HG03095 (cell line): ENCODE results near the gene RHOG.
"Not testable (repeated sequence)": the region's sequence is repeated elsewhere in the genome, so short reads cannot be mapped to it uniquely, and the experiment has no call there.

Source experiments
- ATAC-seq: cut with Tn5 transposase; IDR thresholded peaks from one replicate; pipeline ENCODE4 v1.9.1; 2021; ENCODE audit warnings: moderate library complexity; ENCODE audit not compliant: unreplicated experiment

RHOG gene

GRCh38 chr11:3810951-3811350 is 29.8 kb downstream of the RHOG start:
- no peak for ATAC-seq

DNA sequence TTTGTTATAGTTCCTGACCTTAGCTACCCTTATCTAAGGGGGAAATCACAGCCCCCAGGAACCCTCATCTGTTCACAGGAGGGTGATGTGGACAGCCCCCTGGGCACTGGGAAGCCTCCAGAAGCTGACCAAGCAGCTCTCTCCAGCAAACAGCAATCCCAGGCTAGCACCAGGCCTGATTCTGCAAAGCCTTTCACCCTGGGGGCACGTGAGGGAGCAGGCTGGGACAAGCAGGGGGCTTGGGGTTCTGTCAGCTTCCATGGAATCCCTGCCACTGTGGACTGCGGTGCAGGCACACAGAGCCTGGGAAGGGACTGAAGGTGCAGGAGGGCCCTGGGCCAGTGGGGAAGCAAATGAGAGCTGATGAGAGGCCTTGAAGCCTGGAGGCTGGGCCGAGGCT is 30.3 kb downstream of the RHOG start:
- no peak for ATAC-seq

- no peak for ATAC-seq
Observed at GRCh38 chr11:3809624-3809928, 31.2 kb downstream of the RHOG start.

DNA sequence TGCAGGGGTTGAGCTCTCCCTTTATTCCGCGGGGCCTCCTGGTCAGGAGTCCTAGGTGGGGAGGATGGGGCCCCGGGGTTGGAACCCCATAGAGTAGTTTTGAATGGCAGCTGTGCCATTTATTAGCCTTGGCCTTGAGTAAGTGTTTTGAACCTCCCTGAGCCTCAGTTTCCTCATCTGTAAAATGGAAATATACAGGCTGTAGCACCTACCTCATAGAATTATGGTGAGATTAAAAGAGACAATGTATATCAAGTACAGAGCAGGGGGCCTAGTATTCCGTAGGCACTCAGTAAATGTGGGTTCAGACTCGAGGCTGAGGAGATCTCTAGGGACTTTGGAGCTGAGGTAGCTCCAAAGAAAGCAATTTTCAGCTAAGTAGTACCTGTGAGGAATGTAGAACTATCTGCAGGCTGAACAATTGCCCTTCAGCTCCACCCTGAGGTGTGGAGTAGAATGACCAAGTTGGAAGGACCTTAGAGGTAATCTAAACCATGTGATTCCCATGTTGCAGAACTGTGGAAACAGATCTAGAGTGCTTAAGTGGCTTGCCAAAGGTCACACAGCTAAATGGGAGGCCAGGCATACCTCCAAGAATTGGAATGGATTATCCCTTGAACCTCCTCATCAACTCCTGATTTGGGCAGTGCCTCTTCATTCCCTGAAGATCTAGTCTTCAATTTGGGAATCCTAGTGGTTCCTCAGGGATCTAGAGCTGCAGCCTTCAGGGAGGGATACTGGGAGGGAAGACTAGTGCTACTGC is 31.7 kb downstream of the RHOG start:
- peak; percentile 57 for ATAC-seq

DNA sequence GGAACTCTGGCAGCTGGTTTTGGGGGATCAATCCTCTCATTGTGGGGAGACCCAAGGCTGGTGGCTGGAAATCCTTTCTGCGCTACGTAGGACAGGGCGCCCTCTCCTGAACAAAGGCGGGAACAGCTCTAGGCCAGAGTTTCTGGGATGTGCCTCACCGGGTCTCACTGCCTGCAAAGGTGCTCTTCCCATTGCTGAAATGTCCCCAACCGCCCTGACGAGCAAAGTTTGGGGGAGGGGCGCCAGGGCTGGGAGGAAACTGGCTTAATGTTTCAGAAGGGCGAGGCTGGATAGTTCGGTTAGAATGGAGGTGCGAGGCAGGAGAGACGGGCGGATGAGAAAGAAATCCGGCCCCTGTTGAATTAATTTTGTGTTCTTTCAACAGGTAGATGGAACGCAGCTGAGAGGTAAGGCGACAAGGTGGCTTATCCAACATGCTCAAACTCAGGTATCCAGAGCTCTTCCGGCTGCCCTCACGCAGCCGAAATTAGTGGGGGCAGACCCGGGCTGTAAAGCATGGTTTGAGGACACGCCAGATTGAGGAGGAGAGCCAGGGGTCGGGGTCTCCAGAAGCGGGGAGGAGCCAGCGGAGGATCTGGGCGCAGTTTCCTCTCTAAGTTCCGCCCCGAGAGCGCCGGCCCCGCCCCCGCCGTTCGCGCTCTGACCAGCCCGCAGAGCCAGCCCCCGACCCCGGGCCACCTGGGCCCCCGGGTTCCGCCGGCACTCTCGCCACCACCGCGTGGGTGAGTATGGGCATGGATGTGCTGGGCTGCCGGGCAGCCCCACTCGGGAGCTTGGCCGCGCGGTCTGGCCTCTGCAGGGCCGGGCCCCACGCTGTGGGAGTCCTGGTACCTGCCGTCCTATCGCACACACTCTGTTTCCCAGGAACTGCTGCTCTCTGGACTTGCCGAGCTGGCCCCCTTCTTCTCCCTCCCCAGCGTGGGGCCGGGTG is 32.6 kb downstream of the RHOG start, which contains the start of gene PGAP2:
TSS of gene PGAP2 (plus strand) at position 652 of the 952 bp plus-strand sequence. CDS start 2,700 bp downstream, outside the sequence.
- ATAC-seq: peak; percentile 55

- no peak for ATAC-seq
Observed at GRCh38 chr11:3803726-3804495, 36.8 kb downstream of the RHOG start.

DNA sequence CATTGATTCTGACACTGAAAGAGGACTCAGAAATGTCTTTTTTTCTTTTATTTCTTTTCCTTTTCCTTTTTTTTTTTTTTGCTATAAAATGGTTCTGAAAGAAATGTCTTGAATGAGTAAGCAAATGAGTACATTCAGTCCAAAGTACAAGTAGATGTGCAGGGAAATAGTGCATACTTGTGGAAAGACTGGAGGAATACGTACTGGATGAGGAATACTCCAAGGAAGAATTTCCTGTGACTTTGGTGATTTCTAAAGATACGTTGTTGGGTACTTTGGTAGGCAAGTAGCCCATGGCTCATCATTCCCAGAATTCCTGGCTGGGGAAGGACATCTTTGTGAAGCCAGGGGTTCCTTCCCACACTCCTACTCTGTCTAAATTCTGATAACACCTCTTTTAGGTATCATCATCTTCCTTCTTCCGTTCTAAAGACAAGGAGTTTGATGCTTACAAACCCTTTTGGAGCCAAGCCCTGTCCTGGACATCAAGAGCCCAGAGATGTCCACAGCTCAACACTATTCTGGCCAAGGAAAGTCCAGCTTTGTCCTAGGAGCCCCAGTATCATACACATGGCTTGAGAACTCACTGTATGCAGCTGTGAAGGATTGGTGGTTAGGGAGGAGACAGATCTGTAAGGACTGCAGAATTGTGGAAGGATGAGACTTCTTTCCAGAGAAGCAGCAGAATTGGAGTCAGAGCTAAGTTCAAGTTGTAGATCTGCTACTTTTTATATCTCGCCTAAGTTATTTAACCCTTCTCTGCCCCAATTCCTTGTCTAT is 38.6 kb downstream of the RHOG start:
- ATAC-seq: no peak

- ATAC-seq: no peak
Observed at GRCh38 chr11:3799873-3800272, 40.9 kb downstream of the RHOG start.

- no peak for ATAC-seq
Observed at GRCh38 chr11:3799143-3799542, 41.6 kb downstream of the RHOG start.

- peak; percentile 93 for ATAC-seq
Observed at GRCh38 chr11:3797329-3798090, 43.2 kb downstream of the RHOG start, which contains the start of gene NUP98. Gene NUP98 (minus strand): TSS chr11:3797554. CDS start chr11:3782117, 15,437 bp downstream.

DNA sequence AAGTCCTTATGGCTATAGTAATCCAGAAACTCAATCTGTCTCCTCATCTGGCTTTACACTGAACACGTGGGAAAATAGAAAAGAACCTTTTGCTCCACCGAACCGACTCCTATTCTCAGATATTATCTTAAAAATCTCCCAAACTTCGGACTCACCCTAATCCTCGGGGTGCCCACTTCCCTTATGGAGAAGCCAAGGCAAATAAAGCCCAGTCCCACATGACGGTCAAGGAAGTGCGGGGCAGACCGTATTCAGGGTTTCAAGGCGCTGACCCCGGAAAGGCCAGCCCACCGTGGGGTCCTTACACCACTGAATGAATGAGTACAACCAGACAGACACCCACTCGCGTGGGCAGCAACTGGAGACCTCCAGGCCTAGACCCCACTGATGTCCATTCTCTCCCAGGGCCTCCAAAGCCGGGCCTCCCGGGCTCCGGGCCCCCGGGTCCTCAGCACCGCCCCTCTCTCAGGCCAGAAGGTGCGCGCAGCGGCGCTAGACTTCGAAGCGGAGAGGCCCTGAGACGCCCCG is 43.9 kb downstream of the RHOG start:
- ATAC-seq: peak; percentile 18

- no peak for ATAC-seq
Observed at GRCh38 chr11:3796346-3796745, 44.4 kb downstream of the RHOG start.

DNA sequence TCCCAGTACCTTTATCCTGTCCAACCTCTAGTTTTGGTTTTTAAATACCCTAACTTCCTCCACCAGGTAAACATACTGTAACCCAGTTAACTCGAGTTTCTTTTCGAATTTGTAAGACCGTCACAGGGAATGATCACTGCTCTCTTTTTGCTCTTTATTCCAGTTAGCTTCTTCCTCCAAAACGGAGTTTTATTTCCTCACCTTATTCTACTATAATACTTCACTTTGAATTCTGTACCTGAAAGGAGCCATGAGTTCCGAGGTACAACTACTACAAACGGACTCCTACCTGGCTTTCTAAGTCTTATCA is 44.8 kb downstream of the RHOG start:
- no peak for ATAC-seq

GRCh38 chr11:3795131-3796001 is 45.4 kb downstream of the RHOG start:
- no peak for ATAC-seq

- ATAC-seq: not testable (repeated sequence)
Observed at GRCh38 chr11:3794387-3794786, 46.4 kb downstream of the RHOG start.

GRCh38 chr11:3786781-3787428 is 53.9 kb downstream of the RHOG start:
- no peak for ATAC-seq

DNA sequence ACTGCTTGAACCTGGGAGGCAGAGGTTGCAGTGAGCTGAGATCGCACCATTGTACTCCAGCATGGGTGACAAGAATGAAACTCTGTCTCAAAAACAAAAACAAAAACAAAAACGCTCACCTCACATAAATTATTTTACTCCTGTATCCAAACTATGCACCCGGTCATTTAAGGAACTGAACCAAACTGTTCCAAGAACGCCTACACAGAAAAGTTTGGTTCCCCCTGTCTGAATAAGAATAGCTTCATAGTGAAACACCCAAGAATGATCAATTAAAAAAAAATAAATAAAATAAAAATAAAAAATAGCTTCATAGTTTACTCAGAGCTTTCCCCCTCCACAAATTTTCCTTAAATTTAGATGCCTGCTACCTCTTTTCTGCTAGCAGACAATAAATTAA is 57.1 kb downstream of the RHOG start:
- no peak for ATAC-seq

- ATAC-seq: no peak
Observed at GRCh38 chr11:3782963-3783362, 57.8 kb downstream of the RHOG start.
